GM12878 (cell line): ENCODE data around the gene ATP5PD. TPM values are rescaled to one million over a fixed set of nuclear protein-coding genes. Genes with fewer than 3 reads are reported as not detected.
A peak's percentile ranks its signal among the peaks of the same experiment; 100 is the strongest.

ENCODE experiments used
- ATAC-seq: fragments of 200-7000 bp; cut with Tn5 transposase; 3 replicates; pipeline ENCODE4 v1.9.1; 2020; ENCODE audit warnings: mild to moderate bottlenecking, moderate library complexity
- BruUV-seq: library from RNA; stranded (reverse); fragments of 400-500 nt; replicated peaks from 2 replicates; lab custom pipeline; 2021; lab: Mats Ljungman, UMichigan
- CTCF ChIA-PET: fragments of 300-600 bp; sonication (Branson Sonifier 250); formaldehyde crosslinking; extraction: SDS; loops from one replicate; lab custom pipeline; 2021; ENCODE audit warnings: inconsistent platforms; lab: Yijun Ruan, JAX
- POLR2A ChIA-PET: fragments of 350-600 bp; formaldehyde crosslinking; extraction: SDS; loops from one replicate; lab custom pipeline; 2021; ENCODE audit warnings: inconsistent platforms; lab: Charles Lee
- RAD21 ChIA-PET: fragments of 300-600 bp; sonication (Branson Sonifier 250); formaldehyde crosslinking; loops from one replicate; lab custom pipeline; 2023; ENCODE audit warnings: antibody characterized with exemption; ENCODE audit not compliant: unreplicated experiment; lab: Charles Lee
- SMC1A ChIA-PET: fragments of 300-600 bp; sonication (Branson Sonifier 250); formaldehyde crosslinking; loops from one replicate; lab custom pipeline; 2023; ENCODE audit not compliant: unreplicated experiment, uncharacterized antibody; lab: Charles Lee
- DNase-seq: peaks from one replicate; pipeline ENCODE4 v3.0.0-alpha.2; 2011; ENCODE audit warnings: low read depth, low spot score
- FAIRE-seq: peaks from 3 replicates; lab custom pipeline; 2011; peaks lifted over from hg19 to GRCh38; lab: Jason Lieb, UNC
- H2AFZ ChIP-seq: 2 replicates; pipeline ENCODE4 v1.6.0; 2011; ENCODE audit warnings: low read depth, low read length, control low read depth; ENCODE audit not compliant: control insufficient read depth
- H3K27ac ChIP-seq: 2 replicates; pipeline ENCODE4 v1.5.1; 2011; ENCODE audit warnings: control low read depth; ENCODE audit not compliant: control insufficient read depth, insufficient read depth
- H3K27me3 ChIP-seq, 2 experiments: replicated peaks in 1 of 2; 2 replicates each; pipeline versions ENCODE4 v1.6.0 to v1.6.1; 2011; ENCODE audit warnings: low read length in 1 of 2; ENCODE audit not compliant: control insufficient read depth in 2 of 2, insufficient read depth in 2 of 2
- H3K36me3 ChIP-seq, 2 experiments: 2 replicates each; pipeline ENCODE4 v1.5.1; 2011; ENCODE audit warnings: low read length in 1 of 2; ENCODE audit not compliant: control insufficient read depth in 2 of 2, insufficient read depth in 2 of 2
- H3K4me1 ChIP-seq: 2 replicates; pipeline ENCODE4 v1.6.1; 2011; ENCODE audit warnings: mild to moderate bottlenecking, low read length, moderate library complexity, mixed read lengths; ENCODE audit not compliant: control insufficient read depth, insufficient read depth
- H3K4me2 ChIP-seq: 2 replicates; pipeline ENCODE4 v1.6.0; 2011; ENCODE audit warnings: control low read depth; ENCODE audit not compliant: control insufficient read depth, insufficient read depth
- H3K4me3 ChIP-seq: fragments of 200-600 bp; sonication (generic); 2 replicates; pipeline ENCODE4 v1.5.1; 2016
- H3K79me2 ChIP-seq: 2 replicates; pipeline ENCODE4 v1.6.0; 2011; ENCODE audit warnings: low read length; ENCODE audit not compliant: control insufficient read depth, insufficient read depth
- H3K9ac ChIP-seq: 2 replicates; pipeline ENCODE4 v1.8.0; 2011; ENCODE audit warnings: low read length, control low read depth, mixed read lengths; ENCODE audit not compliant: control insufficient read depth, insufficient read depth
- H3K9me3 ChIP-seq: replicated peaks from 3 replicates; pipeline ENCODE4 v1.5.1; 2011; ENCODE audit warnings: mild to moderate bottlenecking, low read length; ENCODE audit not compliant: control insufficient read depth, insufficient read depth
- H4K20me1 ChIP-seq: 2 replicates; pipeline ENCODE4 v1.6.0; 2011; ENCODE audit not compliant: control insufficient read depth, insufficient read depth
- CEBPB ChIP-seq, 2 experiments: fragments of 150-350 bp in 1 of 2; IDR thresholded peaks; 2 replicates each; pipeline ENCODE4 v1.6.1; 2012 to 2014; ENCODE audit warnings: low read depth in 2 of 2, low read length in 2 of 2, borderline replicate concordance in 1 of 2, inconsistent platforms in 1 of 2
- CTCF ChIP-seq, 3 experiments: IDR thresholded peaks in 2 of 3; conservative IDR thresholded peaks in 1 of 3; 2 replicates each; pipeline ENCODE4 v1.5.1; 2011; ENCODE audit warnings: low read depth in 3 of 3, low read length in 3 of 3, mild to moderate bottlenecking in 3 of 3, control low read depth in 2 of 3, moderate library complexity in 2 of 3, inconsistent platforms in 1 of 3, mixed read lengths in 1 of 3; ENCODE audit not compliant: control insufficient read depth in 2 of 3, insufficient read depth in 1 of 3; ENCODE audit errors: extremely low read depth in 1 of 3
- EGR1 ChIP-seq, 2 experiments: IDR thresholded peaks; 1 replicate in 1 of 2; 2 replicates in 1 of 2; pipeline ENCODE4 v1.6.1; 2011 to 2012; ENCODE audit warnings: low read depth in 2 of 2, low read length in 2 of 2, borderline replicate concordance in 1 of 2, mild to moderate bottlenecking in 1 of 2, moderate library complexity in 1 of 2
- FOXM1 ChIP-seq: IDR thresholded peaks from 2 replicates; pipeline ENCODE4 v1.6.1; 2012; ENCODE audit warnings: low read depth, mild to moderate bottlenecking, inconsistent platforms, low read length, moderate library complexity
- IKZF1 ChIP-seq: fragments of 450-650 bp; conservative IDR thresholded peaks from 2 replicates; pipeline ENCODE4 v1.6.1; 2017; ENCODE audit warnings: antibody characterized with exemption, mild to moderate bottlenecking
- IRF3 ChIP-seq: fragments of 450-650 bp; IDR thresholded peaks from 2 replicates; pipeline ENCODE4 v1.6.1; 2014; ENCODE audit warnings: mild to moderate bottlenecking
- KLF5 ChIP-seq: fragments of 450-650 bp; IDR thresholded peaks from 2 replicates; pipeline ENCODE4 v1.6.1; 2014; ENCODE audit warnings: mild to moderate bottlenecking; ENCODE audit not compliant: partially characterized antibody
- MXI1 ChIP-seq: fragments of 150-350 bp; IDR thresholded peaks from 2 replicates; pipeline ENCODE4 v1.6.1; 2011; ENCODE audit warnings: low read depth, mild to moderate bottlenecking, inconsistent platforms, low read length, improper control_type of control experiment
- NR2F1 ChIP-seq: fragments of 450-650 bp; conservative IDR thresholded peaks from 2 replicates; pipeline ENCODE4 v1.6.1; 2017; ENCODE audit warnings: mild to moderate bottlenecking
- POLR2AphosphoS2 ChIP-seq: IDR thresholded peaks from 2 replicates; pipeline ENCODE4 v1.6.1; 2011; ENCODE audit warnings: low read depth, mild to moderate bottlenecking, low read length, improper control_type of control experiment, moderate library complexity
- SIN3A ChIP-seq: IDR thresholded peaks from 2 replicates; pipeline ENCODE4 v1.6.1; 2012; ENCODE audit warnings: low read depth, low read length, improper control_type of control experiment
- SREBF1 ChIP-seq: IDR thresholded peaks from 2 replicates; pipeline ENCODE4 v1.6.1; 2012; ENCODE audit warnings: mild to moderate bottlenecking, low read length
- STAT1 ChIP-seq: fragments of 450-650 bp; conservative IDR thresholded peaks from 2 replicates; pipeline ENCODE4 v1.6.1; 2014; ENCODE audit warnings: antibody characterized with exemption, mild to moderate bottlenecking
- TARDBP ChIP-seq: IDR thresholded peaks from 2 replicates; pipeline ENCODE4 v1.6.1; 2016; ENCODE audit warnings: borderline replicate concordance
- TCF3 ChIP-seq: IDR thresholded peaks from 2 replicates; pipeline ENCODE4 v1.6.1; 2012; ENCODE audit warnings: low read depth, mild to moderate bottlenecking, low read length, borderline replicate concordance; ENCODE audit not compliant: insufficient read depth
- USF1 ChIP-seq: IDR thresholded peaks from 2 replicates; pipeline ENCODE4 v1.6.1; 2011; ENCODE audit warnings: borderline replicate concordance, low read depth, mild to moderate bottlenecking, moderate library complexity, mixed read lengths, low read length; ENCODE audit not compliant: insufficient read depth; ENCODE audit errors: extremely low read length
- ZNF384 ChIP-seq: IDR thresholded peaks from 2 replicates; pipeline ENCODE4 v1.6.1; 2012; ENCODE audit warnings: low read depth, mild to moderate bottlenecking, low read length, improper control_type of control experiment, borderline replicate concordance
- ZNF622 ChIP-seq: fragments of 450-650 bp; IDR thresholded peaks from 2 replicates; pipeline ENCODE4 v1.6.1; 2017; ENCODE audit warnings: mild to moderate bottlenecking, inconsistent platforms
- ZSCAN29 ChIP-seq: fragments of 450-650 bp; IDR thresholded peaks from 2 replicates; pipeline ENCODE4 v1.6.1; 2017; ENCODE audit warnings: mild to moderate bottlenecking, moderate library complexity
- WGBS: methylation state at CpG from one replicate; pipeline ENCODE4 v1.1.6; 2016; ENCODE audit warnings: low lambda C conversion rate; ENCODE audit not compliant: insufficient replicate concordance, insufficient coverage; ENCODE audit errors: missing lambda C conversion rate; 5-methylcytosine and 5-hydroxymethylcytosine counted together
- in situ Hi-C: fragments of 300-500 bp; cut with MboI; formaldehyde crosslinking; loops from 9 replicates; pipeline ENCODE4 v1.14.3; 2018; ENCODE audit warnings: mixed read lengths
- intact Hi-C: fragments of 100-400 bp; cut with micrococcal nuclease; formaldehyde crosslinking; loops from one replicate; pipeline ENCODE4 v1.14.2; 2022; ENCODE audit not compliant: unreplicated experiment
- polyA plus RNA-seq, 11 experiments: library from polyadenylated mRNA; depleted of rRNA in 4 of 11; unstranded in 6 of 11; stranded (reverse) in 5 of 11; fragments of >200 nt; fragmentation: Nextera tagmentation in 4 of 11; fragmentation: Illumina TruSeq in 1 of 11; extraction: Ambion mirVana in 4 of 11; extraction: Trizol in 1 of 11; gene quantifications; 1 replicate in 1 of 11; 2 replicates in 10 of 11; pipeline versions ENCODE4 v1.2.1 to v1.2.3, GENCODE V29; 2011 to 2016; ENCODE audit warnings: inconsistent platforms in 2 of 11, missing spikeins in 2 of 11, low read depth in 1 of 11
- total RNA-seq, 4 experiments: library from RNA; depleted of rRNA in 3 of 4; stranded (reverse); fragments of >200 nt in 3 of 4; fragmentation: Illumina TruSeq in 1 of 4; extraction: Trizol in 1 of 4; gene quantifications; 2 replicates each; pipeline versions ENCODE4 v1.2.1 to v1.2.3, GENCODE V29; 2013 to 2021

Gene ATP5PD
- total and polyA plus RNA-seq, 10 of the 15 experiments (the other 5 are each of a cell fraction or from before 2014, with no cell fraction given), result 172 to 772 (median 321) TPM

- Histone ChIP-seq H3K4me3 (peak within 1 kb of the TSS; percentile 69), H4K20me1 (no peaks in the 10 kb centered on the region), H3K9ac (peak within 1 kb of the TSS; percentile 77), H3K79me2 (no peaks in the 10 kb centered on the region), H3K27ac (peak within 1 kb of the TSS; percentile 50), H3K4me1 (peaks cover 13% of the 10 kb centered on the region), H3K9me3 (no peaks in the 10 kb centered on the region), H2AFZ (peak within 1 kb of the TSS; percentile 94), H3K36me3 (no peaks in the 10 kb centered on the region), H3K4me2 (peak within 1 kb of the TSS; percentile 98), H3K27me3 (no peaks in the 10 kb centered on the region)
- ChIA-PET CTCF (interaction anchor here (0.6 to 3.1 kb wide), 8 partner anchors 14 to 114 kb away, joined by 3 to 12 read pairs (median 4); no protein-coding TSS in a partner anchor), SMC1A (interaction anchor here (0.8 to 2.7 kb wide), 3 partner anchors 9 to 26 kb away, joined by 4 to 9 read pairs (median 4); no protein-coding TSS in a partner anchor), POLR2A (interaction anchor here (0.9 to 3.1 kb wide), 5 partner anchors 10 to 126 kb away, joined by 3 to 15 read pairs (median 3); no protein-coding TSS in a partner anchor), RAD21 (interaction anchor here (0.7 to 1.7 kb wide), 6 partner anchors 9 to 75 kb away, joined by 3 to 9 read pairs (median 4); partner anchors contain the start of gene MRPL58)
- in situ Hi-C loops, result no loop called here
- DNase-seq, result no peak
- no peak for FAIRE-seq
- no TSS peak for BruUV-seq
- WGBS, result 13% methylated on average over 47 of the region's 69 CpGs
- peak; percentile 84 for ATAC-seq
- intact Hi-C loops, result no loop called here
- no peak for TF ChIP-seq SIN3A
- no peak for TF ChIP-seq POLR2AphosphoS2
- TF ChIP-seq SREBF1, result no peak
- TF ChIP-seq KLF5, result no peak
- TF ChIP-seq CEBPB (IDR thresholded peaks at IDR 0.05; ENCODE audit: borderline replicate concordance in 1 of 2, low read depth in 2 of 2, low read length in 2 of 2), result no peak
- TF ChIP-seq ZNF384, result no peak
- 0 out of 2 replicates have a peak, but pooled peaks have one; percentile 11 for TF ChIP-seq TCF3
- TF ChIP-seq ZSCAN29, result no peak
- TF ChIP-seq IKZF1, result peak; percentile 61; the same call in 1 of the 2 replicates
- no peak for TF ChIP-seq TARDBP
- no peak for TF ChIP-seq USF1
- no peak for TF ChIP-seq FOXM1
- TF ChIP-seq STAT1, result no peak
- no peak for TF ChIP-seq CTCF (IDR thresholded peaks at IDR 0.05 in 2 of 3, conservative IDR thresholded peaks at IDR 0.05 in 1 of 3; ENCODE audit: control insufficient read depth in 2 of 3, extremely low read depth in 1 of 3, insufficient read depth in 1 of 3, low read depth in 3 of 3, low read length in 3 of 3)
- no peak for TF ChIP-seq EGR1 (IDR thresholded peaks at IDR 0.05; ENCODE audit: borderline replicate concordance in 1 of 2, low read depth in 2 of 2, low read length in 2 of 2)
- TF ChIP-seq IRF3, result no peak
- TF ChIP-seq NR2F1, result 0 out of 2 replicates have a peak, but pooled peaks have one; percentile 34
- TF ChIP-seq MXI1, result no peak
- TF ChIP-seq ZNF622, result no peak
Observed at GRCh38 chr17:75087558-75088453, 41.0 kb upstream of the ATP5PD start, which contains the start of gene SLC16A5. Gene SLC16A5 (plus strand): TSS chr17:75087954. CDS start chr17:75093637, 5,683 bp downstream.
